A549 treated with CORT108297 at 1 μM for 4 hours (cell line): ENCODE measurements around the gene GCSH. TPM values are rescaled to one million over a fixed set of nuclear protein-coding genes. Genes with fewer than 3 reads are reported as not detected.

Source experiments
- total RNA-seq: library from RNA; stranded (reverse); fragments of 200-300 nt; extraction: Qiagen RNA extraction; gene quantifications from 5 replicates; pipeline ENCODE4 v1.2.3, GENCODE V29; 2022

GCSH gene
- 53.8 to 64.1 TPM (median 57.5 TPM) in 5 replicates for total RNA-seq

DNA sequence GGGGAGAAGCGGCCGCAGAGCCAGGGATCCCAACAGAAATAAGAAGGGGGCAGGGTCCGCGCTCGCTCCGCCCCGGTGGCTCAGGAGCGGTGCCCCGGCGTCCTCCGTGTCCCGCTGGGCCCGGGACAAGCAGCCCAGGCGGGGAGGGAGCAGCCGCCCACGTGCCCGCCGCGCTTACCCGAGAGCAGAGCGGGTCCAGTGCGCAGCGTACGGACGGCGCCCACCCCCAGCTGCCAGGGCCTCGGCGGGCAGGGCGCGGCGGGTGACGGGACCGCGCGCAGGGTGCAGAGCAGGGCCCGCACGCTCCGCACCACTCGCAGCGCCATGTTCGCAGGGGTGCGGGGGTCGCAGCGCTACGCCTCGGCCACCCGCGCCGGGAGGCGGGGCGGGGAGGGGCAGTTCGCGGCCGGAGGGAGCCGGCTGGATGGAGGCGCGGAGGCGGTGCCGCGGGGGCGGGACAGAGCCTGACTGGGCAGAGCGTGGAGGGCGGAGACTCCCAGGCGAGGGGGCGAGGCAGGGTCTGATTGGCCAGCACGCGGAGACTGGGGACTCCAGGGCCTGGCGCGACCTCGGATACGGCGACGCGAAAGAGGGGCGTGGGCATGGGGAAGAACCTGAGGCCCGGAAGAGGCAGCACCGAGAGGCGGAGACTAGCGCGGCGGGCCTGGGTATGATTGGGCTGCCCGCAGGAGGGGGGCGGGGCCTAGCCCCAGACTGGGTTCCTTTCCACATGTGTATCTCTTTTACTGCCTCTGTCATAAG is at the start of gene GCSH:
TSS of gene GCSH (minus strand) at position 443 of the 762 bp plus-strand sequence. CDS start at position 326, 117 bp downstream.

GRCh38 chr16:81077076-81077940 is 18.9 kb downstream of the GCSH start, which contains the start of gene C16orf46:
C16orf46 (minus strand) TSS chr16:81077238; CDS start chr16:81063955, 13,283 bp downstream.

DNA sequence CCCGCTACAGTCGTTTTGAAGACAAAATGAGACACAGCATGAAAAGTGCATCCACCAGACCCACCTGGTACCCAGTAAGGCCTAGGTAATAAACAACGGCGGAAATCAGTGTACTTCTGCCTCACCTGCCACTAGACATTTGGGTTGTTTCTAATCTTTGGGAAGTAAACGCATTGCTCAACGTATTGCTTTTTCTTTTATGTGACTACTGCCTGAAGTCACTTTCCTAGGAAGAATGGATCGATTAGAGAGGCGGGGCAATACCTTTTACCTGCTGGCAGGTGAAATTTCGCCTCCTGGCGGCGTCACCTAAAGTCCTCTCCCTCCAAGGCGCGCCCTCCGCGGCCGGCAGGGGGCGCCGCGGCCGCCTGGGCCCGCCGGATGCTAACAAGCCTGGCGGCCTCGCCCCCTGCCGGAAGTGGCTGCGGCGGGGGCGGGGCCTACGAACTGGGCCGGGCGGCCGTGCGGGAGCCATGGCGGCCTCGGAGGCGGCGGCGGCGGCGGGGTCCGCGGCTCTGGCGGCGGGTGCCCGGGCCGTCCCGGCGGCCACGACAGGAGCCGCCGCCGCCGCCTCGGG is 60.7 kb downstream of the GCSH start, which contains the start of gene ATMIN:
TSS of gene ATMIN (plus strand) at position 445 of the 577 bp plus-strand sequence. CDS start at position 474, 29 bp downstream.

Other genes with a start within 250 kb of the GCSH start
- 120 to 133 TPM (median 132 TPM) in 5 replicates for gene CMC2, start 89.5 kb downstream of the GCSH start, total RNA-seq
- 61.2 to 108 TPM (median 65.8 TPM) in 5 replicates for gene CENPN, start 89.2 kb downstream of the GCSH start, total RNA-seq
- 30.8 to 32.2 TPM (median 31.7 TPM) in 5 replicates for gene ATMIN, start 60.6 kb downstream of the GCSH start, total RNA-seq
- gene C16orf46, start 19.2 kb downstream of the GCSH start, total RNA-seq, result 0.59 to 1.5 TPM (median 0.72 TPM) in 5 replicates
- gene BCO1, start 142.3 kb upstream of the GCSH start, total RNA-seq, result 0.94 to 1.1 TPM (median 1.0 TPM) in 5 replicates
- 2.3 to 3.3 TPM (median 2.5 TPM) in 5 replicates for gene GAN, start 218.6 kb upstream of the GCSH start, total RNA-seq